NCI-H128 (cell line): ENCODE measurements around the gene FREM2.

Source experiments
- DNase-seq: peaks from one replicate; lab custom pipeline; 2025; ENCODE audit not compliant: unreplicated experiment; lab: John Stamatoyannopoulos, UW

FREM2 gene

GRCh38 chr13:38758277-38758676 is 71.4 kb downstream of the FREM2 start:
- no peak for DNase-seq

- no peak for DNase-seq
Measured at GRCh38 chr13:38759390-38759789, 72.5 kb downstream of the FREM2 start.

GRCh38 chr13:38763446-38764381 is 76.8 kb downstream of the FREM2 start:
- DNase-seq, result no peak

- no peak for DNase-seq
Measured at GRCh38 chr13:38766799-38767198, 79.9 kb downstream of the FREM2 start.

GRCh38 chr13:38767506-38768265 is 80.8 kb downstream of the FREM2 start:
- no peak for DNase-seq

GRCh38 chr13:38769526-38769925 is 82.6 kb downstream of the FREM2 start:
- no peak for DNase-seq

- DNase-seq, result no peak
Measured at GRCh38 chr13:38775085-38775484, 88.2 kb downstream of the FREM2 start.

GRCh38 chr13:38777347-38778119 is 90.7 kb downstream of the FREM2 start:
- no peak for DNase-seq

GRCh38 chr13:38781539-38781938 is 94.7 kb downstream of the FREM2 start:
- no peak for DNase-seq

- DNase-seq, result no peak
Measured at GRCh38 chr13:38784036-38784880, 97.4 kb downstream of the FREM2 start.

- DNase-seq, result no peak
Measured at GRCh38 chr13:38785042-38785441, 98.2 kb downstream of the FREM2 start.

- DNase-seq, result no peak
Measured at GRCh38 chr13:38785490-38785889, 98.6 kb downstream of the FREM2 start.

- DNase-seq, result no peak
Measured at GRCh38 chr13:38787550-38787949, 100.7 kb downstream of the FREM2 start.

- DNase-seq, result no peak
Measured at GRCh38 chr13:38796890-38797289, 110.0 kb downstream of the FREM2 start.

- DNase-seq, result no peak
Measured at GRCh38 chr13:38803531-38803930, 116.7 kb downstream of the FREM2 start.

- no peak for DNase-seq
Measured at GRCh38 chr13:38804061-38804460, 117.2 kb downstream of the FREM2 start.

- DNase-seq, result no peak
Measured at GRCh38 chr13:38804536-38804935, 117.7 kb downstream of the FREM2 start.

GRCh38 chr13:38814331-38814730 is 127.5 kb downstream of the FREM2 start:
- no peak for DNase-seq

- DNase-seq, result peak; percentile 51
Measured at GRCh38 chr13:38819053-38819452, 132.2 kb downstream of the FREM2 start.

GRCh38 chr13:38819596-38819995 is 132.7 kb downstream of the FREM2 start:
- no peak for DNase-seq
